ENCODE data around the gene CLCN3. TPM values are rescaled to one million over a fixed set of nuclear protein-coding genes. Genes with fewer than 3 reads are reported as not detected.
A peak's percentile ranks its signal among the peaks of the same experiment; 100 is the strongest.

The CLCN3 gene
- total RNA-seq, 1 donor from 2014 or later: 13.8 TPM

GRCh38 chr4:169604131-169604900 is 16.1 kb upstream of the CLCN3 start:
- H3K27ac ChIP-seq: peak overlapping the region in 1 of 2 donors; percentile 32

GRCh38 chr4:169604903-169605331 is 15.5 kb upstream of the CLCN3 start:
- no peaks in the 10 kb centered on the region for H3K27me3 ChIP-seq
- peak overlapping the region in 1 of 2 donors; percentile 32 for H3K27ac ChIP-seq
- TF ChIP-seq CTCF (IDR thresholded peaks at IDR 0.05): no peak
- no peaks in the 10 kb centered on the region for H3K9me3 ChIP-seq
- H3K4me1 ChIP-seq: peaks cover 0 to 4% of the 10 kb centered on the region in 2 donors
- no peak for DNase-seq (ENCODE audit: low spot score in 2 of 2)
- H3K36me3 ChIP-seq: peaks cover 0 to 8% of the 10 kb centered on the region in 2 donors
- no peak overlapping the region for H3K4me3 ChIP-seq
- intact Hi-C loops (cut with DNase I): no loop called here

More at GRCh38 chr4:169604131-169604900, 16.1 kb upstream of the CLCN3 start:
- no peak overlapping the region for H3K4me3 ChIP-seq
- H3K27me3 ChIP-seq: no peaks in the 10 kb centered on the region
- no peak for TF ChIP-seq CTCF (IDR thresholded peaks at IDR 0.05)
- H3K9me3 ChIP-seq: no peaks in the 10 kb centered on the region
- H3K4me1 ChIP-seq: peaks cover 0 to 4% of the 10 kb centered on the region in 2 donors
- intact Hi-C loops (cut with DNase I): no loop called here
- peaks cover 0 to 8% of the 10 kb centered on the region in 2 donors for H3K36me3 ChIP-seq
- no peak for DNase-seq (ENCODE audit: low spot score in 2 of 2)

- Histone ChIP-seq H3K4me1 (peaks cover 0 to 9% of the 10 kb centered on the region in 2 donors), H3K27ac (peak overlapping the region; percentile 39 to 90)
- intact Hi-C loops (cut with DNase I): loop anchor here (5.0 kb wide), 1 partner anchor 416 kb away; the partner anchor contains the start of gene MFAP3L
These were observed 9.2 kb upstream of the CLCN3 start for GRCh38 chr4:169611157-169611556.

GRCh38 chr4:169611991-169612870 is 8.1 kb upstream of the CLCN3 start, which contains the start of gene NEK1:
Gene NEK1 (minus strand): TSS chr4:169612583. CDS start chr4:169602630, 9,953 bp downstream.
- Histone ChIP-seq H3K4me1 (peaks cover 0 to 9% of the 10 kb centered on the region in 2 donors), H3K27ac (peak within 1 kb of the TSS; percentile 90 to 97), H3K36me3 (no peaks in the 10 kb centered on the region), H3K4me3 (peak within 1 kb of the TSS; percentile 74 to 88), H3K27me3 (no peaks in the 10 kb centered on the region), H3K9me3 (no peaks in the 10 kb centered on the region)
- DNase-seq (ENCODE audit: low spot score in 2 of 2): peak; percentile 18 to 92
- intact Hi-C loops (cut with DNase I): loop anchor here (1.0 to 5.0 kb wide), 4 partner anchors 8 to 415 kb away; partner anchors contain the start of genes CLCN3, HPF1 and MFAP3L
- TF ChIP-seq CTCF (IDR thresholded peaks at IDR 0.05): no peak

More at GRCh38 chr4:169611157-169611556, 9.2 kb upstream of the CLCN3 start:
- Histone ChIP-seq H3K4me3 (peak overlapping the region; percentile 74 to 88), H3K9me3 (no peaks in the 10 kb centered on the region), H3K27me3 (no peaks in the 10 kb centered on the region), H3K36me3 (no peaks in the 10 kb centered on the region)
- no peak for DNase-seq (ENCODE audit: low spot score in 2 of 2)
- no peak for TF ChIP-seq CTCF (IDR thresholded peaks at IDR 0.05)

Data from ascending aorta (tissue), 2 donors.